HG03575 (cell line): ENCODE measurements around the gene CETP.
"Not testable (repeated sequence)": the region's sequence is repeated elsewhere in the genome, so short reads cannot be mapped to it uniquely, and the experiment has no call there.

Source experiments
- ATAC-seq: cut with Tn5 transposase; IDR thresholded peaks from one replicate; pipeline ENCODE4 v1.9.1; 2021; ENCODE audit not compliant: unreplicated experiment, insufficient number of reproducible peaks, low FRiP score; ENCODE audit errors: extremely low read depth

The CETP gene

DNA sequence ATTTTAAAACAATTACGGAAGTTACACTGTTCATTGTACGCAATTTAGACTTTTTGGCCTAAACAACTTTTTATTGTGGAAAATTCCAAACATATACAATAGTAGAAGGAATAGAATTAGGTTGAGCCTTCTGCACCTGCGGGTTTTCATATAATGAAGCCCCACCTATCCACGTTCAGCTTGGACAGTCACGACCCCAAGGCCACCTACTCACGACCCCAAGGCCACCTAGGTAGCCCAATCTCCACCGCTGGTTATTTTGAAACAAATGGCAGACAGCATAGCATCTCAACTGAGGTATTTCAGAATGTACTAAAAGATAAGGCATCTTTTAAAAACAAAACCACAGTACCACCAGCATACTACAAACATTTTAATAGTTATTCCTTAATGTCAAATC lies 28.2 kb downstream of the CETP start:
- no peak for ATAC-seq

DNA sequence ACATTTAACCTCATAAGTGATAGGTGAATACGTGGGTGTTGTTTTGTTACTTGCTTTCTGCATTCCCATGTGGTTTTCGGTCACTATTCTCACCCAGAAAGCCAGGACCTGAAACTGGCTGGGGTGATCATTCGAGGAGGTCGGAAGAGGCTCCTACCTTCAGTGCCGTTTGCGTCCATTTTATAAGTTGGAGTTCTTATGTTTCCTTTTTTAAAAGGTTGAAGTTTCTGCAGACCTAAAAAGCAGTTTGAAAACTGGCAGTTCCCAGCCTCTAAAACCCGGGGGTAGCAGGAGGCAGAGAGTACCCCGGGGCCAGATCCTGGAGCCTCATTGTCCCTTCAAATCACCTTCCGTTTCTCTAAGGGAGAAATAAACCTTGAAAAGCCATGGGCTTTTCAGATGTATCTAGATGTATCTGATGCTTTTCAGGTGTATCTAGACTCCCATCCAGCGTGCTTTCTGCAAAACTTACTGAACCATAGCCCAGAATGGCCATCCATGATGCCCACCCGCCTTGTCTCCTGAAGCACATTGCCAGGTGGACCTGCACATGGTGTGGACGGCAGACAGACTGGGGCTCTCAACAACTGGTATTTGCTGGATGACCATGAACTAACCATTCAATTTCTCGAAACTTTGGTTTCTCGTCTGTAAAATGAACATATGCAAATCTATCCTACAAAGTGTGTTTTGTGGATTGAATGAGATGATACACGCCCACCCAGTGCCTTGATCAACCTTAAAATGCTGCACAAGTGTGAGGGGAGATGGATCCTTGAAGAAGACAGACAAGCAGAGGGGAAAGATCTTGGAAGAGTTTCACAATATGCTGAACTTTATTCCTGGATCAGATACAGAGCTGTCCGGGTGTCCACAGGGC lies 28.9 kb downstream of the CETP start:
- no peak for ATAC-seq

DNA sequence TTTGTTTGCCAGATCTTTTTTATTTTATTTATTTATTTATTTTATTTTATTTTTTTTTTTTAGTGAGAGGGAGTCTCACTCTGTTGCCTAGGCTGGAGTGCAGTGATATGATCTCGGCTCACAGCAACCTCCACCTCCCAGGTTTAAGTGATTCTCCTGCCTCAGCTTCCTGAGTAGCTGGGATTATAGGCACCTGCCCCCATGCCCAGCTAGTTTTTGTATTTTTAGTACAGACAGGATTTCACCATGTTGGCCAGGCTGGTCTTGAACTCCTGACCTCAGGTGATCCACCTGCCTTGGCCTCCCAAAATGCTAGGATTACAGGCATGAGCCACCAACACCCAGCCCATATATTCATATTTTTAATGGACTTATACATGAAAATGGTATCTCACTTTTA lies 30.7 kb downstream of the CETP start:
- ATAC-seq: not testable (repeated sequence)

DNA sequence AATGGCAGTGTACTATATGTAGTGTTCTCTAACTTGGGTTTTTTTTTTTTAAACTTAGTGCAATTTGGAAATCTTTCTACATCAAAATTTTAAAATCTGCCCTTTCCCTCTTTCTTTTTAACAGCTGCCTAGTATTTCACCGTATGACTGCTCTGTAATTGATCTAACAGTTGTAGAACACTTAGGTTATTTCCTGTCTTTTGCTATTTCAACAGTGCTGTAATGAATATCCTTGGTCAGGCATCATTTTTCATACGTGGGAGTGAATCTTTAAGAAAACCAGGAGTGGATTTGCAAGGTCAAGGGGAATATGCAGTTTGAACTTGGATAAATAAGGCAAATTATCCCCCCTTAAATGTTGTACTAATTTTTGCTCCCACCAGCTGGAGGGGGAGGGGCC lies 31.5 kb downstream of the CETP start:
- ATAC-seq: no peak

DNA sequence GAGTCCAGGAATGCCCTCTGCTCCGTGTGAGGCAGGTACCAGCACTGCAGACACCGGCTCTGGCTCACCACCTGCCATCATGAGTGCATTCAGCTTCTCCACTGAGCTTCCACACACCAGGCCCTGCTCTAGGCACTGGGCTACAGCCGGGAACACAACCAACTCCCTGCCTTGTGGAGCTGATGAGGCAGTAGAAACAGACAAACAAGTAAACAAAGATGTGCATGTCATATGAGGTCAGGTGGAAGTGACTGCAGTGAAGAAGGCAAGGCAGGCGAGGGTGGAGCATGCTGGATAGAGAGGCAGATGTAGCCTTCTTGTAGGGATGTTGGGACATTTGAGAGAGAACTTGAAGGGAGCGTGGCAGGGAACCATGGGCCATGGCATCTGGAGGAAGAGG lies 32.6 kb downstream of the CETP start:
- no peak for ATAC-seq

DNA sequence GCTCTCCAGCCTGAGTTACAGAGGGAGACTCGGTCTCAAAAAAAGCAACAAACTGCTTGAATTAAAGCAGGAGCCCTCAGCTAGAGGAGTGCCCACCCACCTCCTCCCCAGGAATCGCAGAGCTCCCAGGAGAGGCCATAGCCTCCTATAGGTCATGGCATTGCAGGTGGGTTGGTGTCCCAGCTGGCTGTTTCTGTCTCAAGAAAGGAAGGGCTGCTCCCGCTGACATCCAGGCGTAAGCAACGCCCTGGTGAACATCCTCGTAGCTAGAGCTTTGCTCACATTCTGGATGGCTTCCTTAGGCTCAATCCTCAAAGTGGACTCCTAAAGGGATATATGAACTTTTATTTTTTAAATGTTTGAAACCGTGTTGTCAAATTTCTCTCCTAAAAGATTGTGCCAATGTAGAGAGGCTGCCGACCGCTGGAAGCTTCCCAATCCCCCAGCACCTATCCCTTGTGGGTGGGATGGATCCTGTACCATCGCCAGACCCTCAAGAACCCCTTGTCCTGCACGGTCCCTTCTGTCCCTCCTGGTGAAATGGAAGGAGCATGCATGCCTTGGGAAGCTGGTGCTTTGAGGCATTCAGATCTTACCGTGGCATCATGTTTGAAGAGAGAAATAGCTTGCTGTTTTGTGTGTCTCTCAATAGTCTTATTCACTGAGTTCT lies 33.5 kb downstream of the CETP start:
- ATAC-seq: no peak

DNA sequence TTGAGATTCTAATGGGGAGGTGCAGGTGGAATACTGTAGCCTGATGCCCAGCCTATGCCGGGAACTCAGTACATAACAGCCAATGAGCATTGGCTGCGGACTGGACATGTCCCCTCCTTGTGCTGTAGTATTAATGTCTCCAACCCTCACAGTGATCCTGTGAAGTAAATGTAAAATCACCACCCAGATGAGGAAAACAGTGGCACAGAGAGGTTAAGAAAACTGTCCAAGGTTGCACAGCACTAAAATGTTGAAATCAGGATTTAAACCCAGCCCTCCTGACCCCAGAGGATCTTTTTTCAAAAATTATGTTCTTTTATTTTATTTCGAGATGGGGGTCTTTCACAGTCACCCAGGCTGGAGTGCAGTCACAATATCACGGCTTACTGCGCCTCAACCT lies 35.5 kb downstream of the CETP start:
- no peak for ATAC-seq

DNA sequence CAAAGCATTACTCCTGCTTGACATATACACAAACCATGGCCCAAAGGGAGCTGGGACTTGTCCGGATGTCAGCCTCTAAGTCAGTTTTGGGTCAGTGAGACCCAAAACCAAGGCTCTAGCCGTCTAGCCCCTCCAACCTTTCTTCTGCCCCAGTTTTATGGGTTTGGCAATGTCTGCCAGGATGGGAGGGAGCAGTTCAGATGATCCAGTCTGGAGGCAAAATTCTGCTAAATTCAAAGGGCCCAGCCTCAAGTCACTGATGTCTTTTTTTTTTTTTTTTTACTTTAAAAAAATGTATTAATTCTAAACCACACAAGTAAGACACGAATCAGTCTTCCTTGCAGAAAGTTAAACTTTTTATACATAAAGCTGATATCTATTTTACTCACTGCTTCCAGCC lies 36.2 kb downstream of the CETP start:
- no peak for ATAC-seq

DNA sequence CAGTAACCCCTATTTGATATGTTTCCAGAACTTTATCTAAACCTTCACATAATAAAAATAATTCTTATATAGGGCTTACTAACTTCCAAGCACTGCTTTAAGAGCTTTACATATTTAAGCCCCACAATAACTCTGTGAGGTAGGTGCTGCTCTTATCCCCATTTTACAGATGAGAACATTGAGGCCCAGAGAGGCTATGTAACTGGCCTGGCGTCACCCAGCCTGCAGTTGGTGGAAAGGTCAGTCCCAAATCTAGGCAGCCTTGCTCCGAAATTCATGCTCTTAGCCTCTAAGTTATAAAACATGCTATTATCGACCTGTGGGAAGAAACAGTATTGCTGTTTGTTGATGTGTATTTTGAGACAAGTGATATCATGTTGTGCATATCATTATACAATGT lies 36.6 kb downstream of the CETP start:
- no peak for ATAC-seq

DNA sequence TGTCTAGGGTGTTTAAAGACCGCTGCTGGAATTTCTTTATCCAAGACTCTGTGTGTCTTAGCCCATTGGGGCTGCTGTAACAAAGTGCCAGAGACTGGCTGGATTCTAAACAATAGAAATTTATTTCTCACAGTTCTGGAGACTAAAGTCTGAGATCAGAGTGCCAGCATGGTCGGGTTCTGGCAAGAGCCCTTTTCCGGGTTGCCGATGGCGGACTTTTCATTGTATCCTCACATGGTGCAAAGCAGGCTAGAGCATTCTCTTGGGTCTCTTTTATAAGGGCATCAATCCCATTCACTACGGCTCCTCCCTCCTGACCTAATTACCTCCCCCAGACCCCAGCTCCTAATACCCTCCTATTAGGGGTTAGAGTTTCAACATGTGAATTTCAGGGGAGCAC lies 37.1 kb downstream of the CETP start:
- ATAC-seq: no peak

DNA sequence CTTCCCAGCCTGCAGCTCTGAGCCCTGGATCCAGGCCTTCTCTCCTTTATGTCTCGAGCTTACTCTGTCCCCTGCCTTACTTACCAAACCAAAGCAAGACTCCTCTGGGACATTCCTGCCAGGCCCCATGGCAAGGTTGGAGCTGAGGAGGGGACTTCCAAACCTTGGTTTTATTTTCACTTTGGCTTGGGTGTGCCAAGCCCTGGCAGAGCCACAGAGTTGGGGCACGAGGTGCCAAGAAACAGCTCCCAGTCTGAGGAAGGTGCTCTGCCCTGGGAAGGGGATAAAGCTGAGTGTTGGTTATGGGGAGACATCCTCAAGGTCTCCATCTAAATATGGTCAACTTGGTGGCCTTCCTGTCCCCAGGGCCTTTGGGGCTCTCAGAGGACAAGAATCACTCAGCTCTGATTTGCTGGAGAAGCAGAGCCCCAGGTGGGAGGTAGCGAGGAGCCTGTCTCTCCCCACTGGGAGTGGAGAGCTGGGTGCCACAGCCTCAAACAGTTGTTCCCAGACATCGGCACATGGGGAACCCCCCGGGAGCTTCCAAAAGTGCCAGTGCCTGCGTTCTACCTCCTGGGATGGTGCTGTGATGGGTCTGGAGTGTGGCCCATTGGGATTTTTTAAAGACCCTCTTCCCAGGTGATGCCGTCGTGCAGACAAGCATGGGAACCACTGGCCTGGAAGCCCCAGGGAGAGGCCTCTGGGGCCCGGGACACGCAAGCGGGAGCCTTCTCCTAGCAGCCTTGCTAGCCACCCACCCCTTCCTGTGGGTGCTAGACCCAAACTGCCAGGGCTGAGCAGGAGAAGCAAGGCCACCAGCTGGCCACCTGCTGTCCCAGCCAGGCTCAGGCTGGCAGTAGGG lies 37.9 kb downstream of the CETP start:
- no peak for ATAC-seq

DNA sequence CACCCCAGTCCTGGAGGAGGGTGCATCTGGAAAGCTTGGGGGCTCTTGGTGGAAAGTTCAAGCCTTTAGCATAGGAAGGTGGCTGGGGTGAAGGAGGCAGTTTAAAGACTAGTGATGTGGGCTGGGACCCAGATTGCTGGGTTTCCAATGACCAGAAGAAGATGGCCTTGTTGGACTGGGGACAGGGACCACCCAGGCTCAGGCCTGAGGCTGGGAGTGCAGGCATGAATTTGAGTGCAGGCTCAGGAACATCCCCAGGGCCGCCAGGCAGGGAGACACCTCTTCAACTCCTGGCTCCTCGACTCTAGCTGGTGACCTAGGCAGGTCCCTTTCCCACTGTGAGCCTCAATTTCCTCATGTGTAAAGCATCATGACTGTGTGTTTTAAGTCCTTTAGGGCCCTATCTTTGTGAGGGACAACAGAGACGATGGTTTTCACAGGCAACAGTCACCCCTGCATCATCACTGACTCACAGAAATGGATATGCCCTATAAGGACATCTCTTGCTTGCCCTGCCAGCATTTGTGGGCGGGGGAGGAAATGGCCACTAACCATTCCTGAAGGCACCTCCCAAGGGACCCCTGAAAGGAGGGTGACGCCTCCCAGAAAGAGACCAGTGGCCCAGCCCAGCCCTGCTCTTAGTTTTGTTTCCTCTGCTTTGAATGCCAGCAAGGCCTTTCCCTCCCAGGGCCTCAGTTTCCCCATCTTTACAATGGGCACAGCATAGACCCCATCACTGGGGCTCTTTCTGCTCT lies 38.7 kb downstream of the CETP start:
- no peak for ATAC-seq

DNA sequence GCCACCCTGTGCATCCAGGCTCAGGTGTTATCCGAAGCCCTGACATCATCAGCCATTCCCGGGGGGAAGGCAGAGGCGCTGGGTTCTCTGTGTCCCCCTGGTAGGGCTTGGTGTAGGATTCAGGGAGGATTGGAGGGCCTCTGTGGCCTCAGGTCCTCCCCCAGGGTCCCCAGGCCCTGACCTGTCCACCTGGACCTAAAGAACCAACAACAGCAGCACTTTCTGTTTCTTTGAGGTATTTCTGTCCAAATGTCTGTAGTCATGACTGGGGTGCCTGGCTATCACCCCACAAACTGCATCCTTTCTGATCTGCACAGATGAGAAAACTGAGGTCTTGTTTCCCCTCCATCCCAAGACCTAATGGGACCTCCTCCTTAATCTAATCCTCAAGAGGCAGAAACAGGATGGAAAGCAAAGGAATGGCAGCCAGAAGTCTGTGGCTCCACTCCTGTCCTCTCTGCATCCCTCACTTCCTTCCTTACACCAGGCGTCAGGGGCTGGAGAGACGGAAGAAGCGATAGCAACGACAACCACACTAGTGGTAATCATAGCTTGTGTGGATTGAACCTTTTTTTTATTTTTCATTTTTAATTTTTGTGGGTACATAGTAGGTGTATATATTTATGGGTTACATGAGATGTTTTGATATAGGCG lies 39.4 kb downstream of the CETP start:
- no peak for ATAC-seq

DNA sequence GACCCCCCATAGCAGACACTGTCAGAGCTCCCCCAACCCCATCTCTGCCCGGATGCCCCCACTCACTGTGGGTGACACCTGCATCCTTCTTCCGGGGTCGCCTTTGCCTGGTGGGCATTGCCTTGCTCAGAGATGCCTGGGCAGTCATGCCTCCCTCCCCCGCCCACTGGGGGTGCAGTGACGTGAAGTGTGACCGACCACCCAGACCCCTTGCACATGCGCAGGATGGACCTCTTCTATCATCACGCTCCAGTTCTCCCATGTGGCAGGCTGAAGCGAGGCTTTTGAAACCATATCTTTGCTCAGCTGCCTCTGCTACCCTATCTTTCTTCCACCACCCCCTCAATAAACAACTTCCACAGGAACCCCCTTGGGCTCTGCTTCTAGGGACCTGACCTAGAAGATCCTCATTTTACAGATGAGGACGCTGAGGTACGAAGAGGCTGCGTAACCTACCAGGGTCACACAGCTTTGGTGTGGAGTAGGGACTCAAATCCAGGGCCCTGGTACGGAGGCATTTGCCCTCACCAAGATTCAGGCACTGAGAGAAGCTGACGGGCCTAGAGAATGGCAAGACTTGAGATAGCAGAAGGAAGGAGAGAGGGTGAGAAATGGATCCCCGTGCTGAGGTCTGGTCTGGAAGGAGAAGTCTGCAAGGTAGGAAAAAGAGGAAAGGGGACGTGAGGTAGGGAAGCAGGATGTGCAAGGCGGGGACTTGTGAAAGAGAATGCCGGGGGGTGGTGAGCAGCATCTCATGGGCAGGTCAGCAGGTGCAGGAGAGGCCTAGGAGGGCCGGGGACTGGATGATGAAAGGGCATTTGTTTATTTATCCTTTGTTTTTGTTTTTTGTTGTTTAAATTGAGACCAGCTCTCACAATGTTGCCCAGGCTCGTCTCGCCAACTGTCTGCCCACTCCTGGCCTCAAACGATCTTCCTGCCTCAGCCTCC lies 42.0 kb downstream of the CETP start:
- ATAC-seq: no peak

DNA sequence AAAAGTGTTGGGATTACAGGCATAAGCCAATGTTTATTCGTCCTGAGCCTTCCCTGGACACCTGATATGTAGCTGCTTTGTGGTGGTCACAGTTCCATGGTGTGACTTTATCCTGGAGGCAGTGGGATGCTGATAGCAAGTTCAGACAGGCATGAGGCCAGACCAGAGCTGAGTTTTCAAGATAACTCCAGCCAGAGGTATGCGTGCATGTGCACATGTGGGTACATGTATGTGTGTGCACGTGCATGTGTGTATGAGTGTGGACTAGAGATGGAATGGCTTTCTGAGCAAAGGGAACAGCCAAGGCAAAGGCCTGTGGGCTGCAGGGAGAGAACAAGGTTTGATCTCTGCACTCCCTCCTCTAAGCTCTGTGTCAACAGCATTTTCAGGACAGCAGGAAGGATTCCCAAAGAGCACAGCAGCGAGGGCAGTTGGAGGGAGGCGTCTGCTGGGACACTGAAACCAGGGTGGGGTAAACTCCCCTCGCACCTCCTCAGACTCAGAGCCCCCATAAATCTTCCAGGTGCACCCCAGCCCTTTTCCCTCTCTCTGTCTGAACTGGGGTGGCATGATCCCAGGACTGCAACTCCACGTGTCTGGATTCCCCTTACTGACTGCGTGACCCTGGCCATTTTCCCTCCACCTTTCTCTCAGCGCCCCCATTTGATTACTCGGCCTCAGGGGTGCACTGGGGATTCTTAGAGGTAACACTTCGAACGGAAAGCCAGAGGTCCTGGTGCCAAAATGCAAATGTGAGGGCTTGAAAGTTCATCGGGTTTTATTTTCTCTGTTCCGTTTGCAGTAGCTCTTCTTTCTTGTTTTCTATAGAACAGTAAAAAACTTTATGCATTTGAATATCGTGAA lies 42.9 kb downstream of the CETP start:
- ATAC-seq: no peak

DNA sequence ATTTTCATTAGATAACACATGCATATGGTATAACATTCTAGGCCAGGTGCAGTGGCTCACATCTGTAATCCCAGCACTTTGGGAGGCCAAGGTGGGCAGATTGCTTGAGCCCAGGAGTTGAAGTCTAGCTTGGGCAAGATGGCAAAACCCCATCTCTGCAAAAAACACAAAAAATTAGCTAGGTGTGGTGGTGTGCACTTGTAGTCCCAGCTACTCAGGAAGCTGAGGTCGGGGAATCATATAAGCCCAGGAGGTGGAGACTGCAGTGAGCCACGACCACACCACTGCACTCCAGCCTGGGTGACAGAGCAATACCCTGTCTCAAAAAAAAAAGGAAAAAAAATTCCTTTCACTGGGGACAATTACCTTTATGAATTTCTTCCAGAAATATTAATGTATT lies 43.8 kb downstream of the CETP start:
- ATAC-seq: not testable (repeated sequence)

DNA sequence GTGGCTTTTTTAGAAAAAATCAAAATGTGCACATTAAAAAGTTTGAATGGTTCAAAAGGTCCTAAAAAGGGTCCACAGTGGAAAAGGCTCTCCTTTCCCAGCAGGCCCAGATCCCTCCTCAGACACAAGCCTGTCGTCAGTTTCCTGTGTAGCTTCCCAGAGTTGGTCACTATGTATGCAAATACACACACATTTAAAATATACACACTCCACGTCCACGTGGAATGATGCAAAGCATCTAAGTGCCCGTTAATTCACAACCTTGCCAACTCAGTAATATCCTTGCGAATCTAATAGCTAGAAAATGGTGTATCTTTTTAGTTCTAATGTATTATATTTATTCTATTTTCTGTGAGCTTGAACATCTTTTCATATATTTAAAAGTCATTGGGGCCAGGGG lies 45.3 kb downstream of the CETP start:
- ATAC-seq: no peak
